Urinary bladder (tissue), 4 donors: Measurements from ENCODE around the gene SLC2A4RG. TPM values are rescaled to one million over a fixed set of nuclear protein-coding genes. Genes with fewer than 3 reads are reported as not detected.
A peak's percentile ranks its signal among the peaks of the same experiment; 100 is the strongest.

ENCODE experiments used
- DNase-seq: peaks from one replicate; pipeline ENCODE4 v3.0.0-alpha.2; 2015; ENCODE audit errors: extremely low spot score
- H3K27ac ChIP-seq: one replicate; pipeline ENCODE4 v1.5.1; 2013; ENCODE audit warnings: low read depth, mild to moderate bottlenecking, moderate library complexity
- H3K36me3 ChIP-seq: one replicate; pipeline ENCODE4 v1.6.1; 2013; ENCODE audit warnings: mild to moderate bottlenecking, moderate library complexity; ENCODE audit not compliant: insufficient read depth
- H3K4me1 ChIP-seq: one replicate; pipeline ENCODE4 v1.6.1; 2013; ENCODE audit warnings: mild to moderate bottlenecking, moderate library complexity; ENCODE audit not compliant: insufficient read depth
- H3K4me3 ChIP-seq: one replicate; pipeline ENCODE4 v1.5.1; 2013; ENCODE audit warnings: low read depth, low read length
- WGBS: extraction: QIAGEN DNeasy Blood & Tissue Kit; methylation state at CpG from one replicate; pipeline ENCODE4 v1.1.7; 2013; 5-methylcytosine and 5-hydroxymethylcytosine counted together
- polyA plus RNA-seq: library from polyadenylated mRNA; stranded (reverse); fragments of 200-250 nt; gene quantifications from one replicate; pipeline ENCODE4 v1.2.3, GENCODE V29; 2013
- total RNA-seq: library from RNA; depleted of rRNA; stranded (reverse); fragments of >200 nt; gene quantifications from one replicate; pipeline ENCODE4 v1.2.3, GENCODE V29; 2014
- donor health status: healthy with polysubstance abuse.
- donor health status: healthy.

The SLC2A4RG gene
- total and polyA plus RNA-seq, 2 donors: 8.6 to 106 TPM

DNA sequence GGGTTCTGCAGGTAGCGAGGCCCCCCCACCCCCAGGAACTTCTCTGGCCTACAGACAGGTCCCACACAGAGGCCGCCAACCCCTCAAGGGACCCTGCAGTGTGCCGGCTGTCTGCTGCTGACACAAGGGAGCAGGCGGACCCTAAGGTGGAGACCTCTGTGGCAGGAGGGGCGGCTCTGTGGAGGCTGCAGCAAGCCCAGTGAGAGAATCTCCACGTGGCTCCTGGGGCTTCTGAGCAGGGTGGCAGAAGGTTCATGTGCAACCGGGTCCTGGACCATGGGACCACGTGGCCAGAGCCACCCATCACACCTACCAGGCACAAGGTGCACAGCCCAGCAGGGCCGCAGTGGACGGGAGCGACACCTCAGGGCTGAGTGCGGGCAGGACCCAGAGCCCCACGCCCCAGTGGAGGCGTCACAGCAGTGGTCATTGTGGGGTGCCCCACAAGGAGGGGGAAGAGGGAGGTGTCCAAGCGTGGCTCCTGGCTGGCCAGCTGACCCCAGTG is 36.1 kb upstream of the SLC2A4RG start:
- 89% methylated on average over 15 of the region's 15 CpGs for whole genome bisulfite sequencing
- no peak for DNase-seq

DNA sequence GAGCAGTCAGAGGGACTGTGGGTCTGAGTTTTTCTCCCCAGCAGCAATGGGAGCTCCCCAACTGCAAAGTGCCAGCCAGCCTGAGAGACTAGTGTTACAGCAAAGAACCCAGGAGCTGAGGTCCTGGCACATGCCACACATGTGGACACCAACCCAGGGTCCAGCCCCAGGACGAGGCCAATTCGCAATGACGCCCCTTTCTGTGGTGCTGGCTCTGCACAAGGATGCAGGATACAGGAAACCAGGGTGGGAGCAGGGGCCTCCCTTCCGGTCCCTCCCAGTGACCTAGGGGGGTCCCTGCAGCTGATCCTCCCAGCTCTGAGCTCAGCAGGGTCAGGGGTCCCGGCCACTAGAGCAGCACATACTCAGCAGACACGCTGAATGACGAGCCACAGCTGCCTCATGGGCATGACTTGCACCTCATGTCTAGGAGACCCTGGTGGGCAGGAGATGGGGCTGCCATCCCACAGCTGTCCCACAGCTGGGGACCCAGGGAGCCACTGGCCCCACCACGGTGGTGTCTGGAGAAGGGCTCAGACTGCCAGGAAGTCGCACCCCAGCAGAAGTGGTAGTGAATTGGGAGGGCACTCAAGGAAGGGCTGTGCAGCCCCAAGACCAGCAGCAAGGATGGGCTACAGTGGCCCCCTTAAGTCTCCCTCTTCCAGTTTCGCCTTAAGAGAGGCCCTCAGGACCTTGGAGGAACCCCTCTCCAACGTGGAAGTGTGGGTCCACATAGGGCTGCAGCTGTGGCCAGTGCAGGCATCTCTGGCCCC is 35.4 kb upstream of the SLC2A4RG start:
- Histone ChIP-seq H3K4me1 (no peaks in the 10 kb centered on the region), H3K4me3 (no peak overlapping the region), H3K27ac (no peak overlapping the region), H3K36me3 (peaks cover 2% of the 10 kb centered on the region)
- WGBS: 86% methylated on average over 11 of the region's 11 CpGs
- DNase-seq: no peak

More for the DNA sequence above, 36.1 kb upstream of the SLC2A4RG start:
- peaks cover 2% of the 10 kb centered on the region for H3K36me3 ChIP-seq
- no peaks in the 10 kb centered on the region for H3K4me1 ChIP-seq
- no peak overlapping the region for H3K4me3 ChIP-seq
- no peak overlapping the region for H3K27ac ChIP-seq

DNA sequence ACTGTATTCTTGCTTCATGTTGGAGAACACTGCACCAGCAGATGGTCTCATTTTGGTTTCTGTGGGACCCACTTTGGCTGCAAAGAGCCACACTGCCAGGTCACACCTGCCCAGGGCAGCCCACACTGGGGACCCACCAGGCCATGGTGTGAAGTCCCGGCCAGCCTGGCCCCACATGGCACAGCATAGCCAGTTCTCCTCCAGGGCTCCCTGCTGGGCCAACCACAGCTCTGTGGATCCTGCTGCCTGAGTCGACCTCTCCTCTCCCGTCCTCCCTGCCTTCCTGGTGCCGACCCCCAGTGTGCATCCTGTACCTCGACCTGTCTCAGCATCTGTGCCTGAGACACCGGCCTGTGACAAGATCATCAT is 34.8 kb upstream of the SLC2A4RG start:
- DNase-seq: no peak
- Histone ChIP-seq H3K27ac (no peak overlapping the region), H3K36me3 (peaks cover 2% of the 10 kb centered on the region), H3K4me1 (no peaks in the 10 kb centered on the region), H3K4me3 (no peak overlapping the region)
- 80% methylated on average over 6 of the region's 6 CpGs for WGBS

DNA sequence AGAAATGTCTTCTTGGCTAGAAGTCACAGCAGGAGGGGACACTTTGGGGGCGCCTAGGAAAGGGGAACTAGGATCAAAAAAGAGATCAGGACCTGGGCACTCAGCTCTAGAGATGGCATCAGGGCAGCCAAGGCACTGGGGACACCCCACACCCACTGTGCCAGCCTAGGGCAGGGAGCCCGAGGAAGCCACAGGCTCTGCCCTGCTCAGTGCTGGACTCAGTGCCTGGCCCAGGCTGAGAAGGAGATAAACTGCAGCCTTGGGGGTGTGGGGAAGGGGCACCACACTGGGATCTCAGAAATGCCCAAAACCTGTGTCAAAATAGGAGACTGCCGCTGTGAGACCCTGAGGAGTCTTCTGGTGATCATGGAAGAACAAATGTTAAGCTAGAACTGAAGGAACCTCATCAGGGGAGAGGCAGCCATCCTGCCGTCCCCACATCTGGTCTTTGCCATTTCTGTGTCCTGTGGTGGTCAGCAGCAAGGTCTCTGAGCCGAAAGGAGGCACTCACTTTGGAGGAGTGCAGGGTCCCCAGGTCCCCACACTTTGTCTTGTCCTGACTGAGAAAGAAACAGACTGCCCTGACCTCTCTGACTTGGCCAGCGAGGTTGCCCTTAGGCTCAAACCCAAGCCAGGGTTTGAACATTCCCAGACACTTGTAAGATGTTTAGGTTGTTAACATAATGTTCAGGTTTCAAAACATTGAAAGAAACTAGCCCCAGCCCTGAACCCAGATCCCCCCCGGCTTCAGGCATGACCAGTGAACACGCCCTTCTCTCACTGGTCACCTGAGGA is 34.1 kb upstream of the SLC2A4RG start:
- Histone ChIP-seq H3K4me3 (no peak overlapping the region), H3K27ac (no peak overlapping the region), H3K36me3 (peaks cover 2% of the 10 kb centered on the region), H3K4me1 (no peaks in the 10 kb centered on the region)
- WGBS: 92% methylated on average over 8 of the region's 8 CpGs
- DNase-seq: no peak

DNA sequence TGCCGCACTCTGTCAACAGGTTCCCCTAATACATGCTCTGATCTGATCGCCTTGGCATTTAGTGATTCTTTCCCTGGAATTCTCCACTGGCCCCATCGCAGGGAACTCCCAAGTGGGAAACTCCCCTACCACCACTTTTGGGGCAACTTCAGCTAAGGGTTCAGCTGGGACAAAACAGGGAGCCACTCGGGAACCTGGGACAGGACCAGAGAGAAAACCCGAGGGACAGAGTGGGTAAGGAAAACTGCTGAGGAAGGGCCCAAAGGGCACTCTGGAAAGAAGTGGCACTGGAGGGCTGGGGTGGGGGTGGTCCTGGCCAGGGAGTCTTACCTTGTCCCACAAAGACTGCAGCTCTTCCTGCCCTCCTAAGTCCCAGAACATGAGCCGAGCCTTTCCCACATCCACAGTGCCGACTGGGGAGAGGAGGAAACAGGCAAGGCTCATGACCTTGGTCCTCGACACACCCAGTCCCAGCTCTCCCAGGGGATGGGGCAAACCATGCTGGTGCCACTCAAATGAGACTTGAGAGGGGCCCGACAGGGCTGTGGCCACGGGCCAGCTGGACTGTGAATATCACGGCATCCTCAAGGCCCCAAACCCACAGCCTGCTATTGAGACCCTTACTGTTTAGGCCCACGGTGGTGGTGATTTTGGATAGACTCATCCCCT is 33.4 kb upstream of the SLC2A4RG start:
- Histone ChIP-seq H3K27ac (no peak overlapping the region), H3K4me3 (no peak overlapping the region), H3K36me3 (peaks cover 2% of the 10 kb centered on the region), H3K4me1 (no peaks in the 10 kb centered on the region)
- WGBS: 85% methylated on average over 12 of the region's 12 CpGs
- no peak for DNase-seq

DNA sequence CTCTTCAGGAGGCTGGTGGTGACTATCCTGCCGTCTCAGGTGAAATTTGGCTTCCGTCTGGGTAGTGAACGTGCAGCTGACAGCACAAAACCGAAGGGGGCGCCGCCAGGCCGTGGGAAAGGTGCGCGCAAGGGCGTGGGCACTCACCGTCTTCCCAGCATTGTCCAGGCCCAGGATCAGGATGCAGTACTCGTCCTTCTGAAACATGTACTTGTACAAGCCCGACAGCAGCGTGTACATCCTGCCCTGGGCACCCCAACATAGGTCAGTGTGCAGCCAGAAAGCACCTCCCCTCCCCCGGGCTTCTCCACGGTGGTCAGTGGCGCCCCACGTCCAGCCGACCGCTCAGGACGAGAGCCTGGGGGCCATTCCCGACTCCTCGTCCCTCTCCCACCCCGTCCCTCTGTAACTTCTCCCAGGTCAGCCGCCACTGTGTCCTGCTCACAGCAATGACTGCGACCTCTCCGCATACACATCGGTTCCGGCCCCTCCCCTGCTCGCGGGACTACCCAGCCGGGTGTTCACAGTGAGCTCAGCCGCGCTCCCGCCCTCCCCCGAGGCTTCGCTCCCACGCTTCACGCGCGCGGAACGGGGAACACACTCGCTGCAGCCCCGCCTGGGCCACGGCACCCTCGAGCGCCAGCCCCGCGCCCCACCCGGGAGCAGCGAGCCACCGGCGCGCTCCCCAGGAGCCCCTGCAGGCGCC is 32.6 kb upstream of the SLC2A4RG start:
- H3K36me3 ChIP-seq: peaks cover 2% of the 10 kb centered on the region
- H3K4me1 ChIP-seq: no peaks in the 10 kb centered on the region
- peak overlapping the region; percentile 94 for H3K27ac ChIP-seq
- 4% methylated on average over 56 of the region's 56 CpGs for WGBS
- peak overlapping the region; percentile 97 for H3K4me3 ChIP-seq
- no peak for DNase-seq

DNA sequence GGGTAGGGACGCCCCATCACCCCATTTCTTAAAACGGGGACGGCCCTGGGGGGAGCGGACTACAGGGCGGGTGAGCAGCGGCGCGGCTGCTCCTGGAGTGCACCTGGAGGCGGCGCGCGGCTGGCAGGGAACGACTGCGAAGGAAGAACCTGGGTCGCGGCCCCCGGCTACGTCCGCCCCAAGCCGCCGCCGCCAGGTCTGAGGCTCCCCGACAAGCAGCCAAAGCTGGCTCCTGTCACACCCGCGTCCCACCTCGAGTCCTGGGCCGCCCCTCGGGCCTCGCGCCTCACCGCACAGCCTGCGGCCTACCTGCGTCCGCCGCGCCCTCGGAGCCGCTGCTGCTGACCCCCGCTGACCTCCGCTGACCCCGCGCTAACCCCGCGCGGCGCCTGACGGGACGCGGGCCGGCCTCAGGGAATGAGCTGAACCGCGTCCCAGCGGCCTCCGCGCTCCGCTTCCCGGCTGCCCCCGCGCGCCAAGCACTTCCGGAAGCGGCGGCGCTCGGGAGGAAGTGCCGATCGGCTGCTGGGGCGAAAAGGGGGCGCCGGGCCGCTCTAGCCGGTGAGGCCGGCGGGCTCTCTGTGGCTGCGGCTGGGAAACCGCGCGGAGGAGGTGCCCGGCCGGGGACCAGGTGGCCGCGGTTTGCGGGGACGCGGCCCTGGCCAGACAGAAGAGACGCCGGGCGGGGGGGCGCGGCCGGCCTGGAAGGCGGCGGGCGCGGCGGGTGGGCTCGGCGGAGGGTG is 31.8 kb upstream of the SLC2A4RG start, which contains the start of the genes ARFRP1 and ZGPAT:
ARFRP1 (minus strand) TSS at position 419 of the 743 bp plus-strand sequence. CDS start 885 bp downstream, outside the sequence.
ZGPAT (plus strand) TSS at position 482 of the 743 bp plus-strand sequence. CDS start 542 bp downstream, outside the sequence.
- WGBS: under 1% methylated on average over 98 of the region's 98 CpGs
- peaks cover 2% of the 10 kb centered on the region for H3K36me3 ChIP-seq
- DNase-seq: peak; percentile 31

DNA sequence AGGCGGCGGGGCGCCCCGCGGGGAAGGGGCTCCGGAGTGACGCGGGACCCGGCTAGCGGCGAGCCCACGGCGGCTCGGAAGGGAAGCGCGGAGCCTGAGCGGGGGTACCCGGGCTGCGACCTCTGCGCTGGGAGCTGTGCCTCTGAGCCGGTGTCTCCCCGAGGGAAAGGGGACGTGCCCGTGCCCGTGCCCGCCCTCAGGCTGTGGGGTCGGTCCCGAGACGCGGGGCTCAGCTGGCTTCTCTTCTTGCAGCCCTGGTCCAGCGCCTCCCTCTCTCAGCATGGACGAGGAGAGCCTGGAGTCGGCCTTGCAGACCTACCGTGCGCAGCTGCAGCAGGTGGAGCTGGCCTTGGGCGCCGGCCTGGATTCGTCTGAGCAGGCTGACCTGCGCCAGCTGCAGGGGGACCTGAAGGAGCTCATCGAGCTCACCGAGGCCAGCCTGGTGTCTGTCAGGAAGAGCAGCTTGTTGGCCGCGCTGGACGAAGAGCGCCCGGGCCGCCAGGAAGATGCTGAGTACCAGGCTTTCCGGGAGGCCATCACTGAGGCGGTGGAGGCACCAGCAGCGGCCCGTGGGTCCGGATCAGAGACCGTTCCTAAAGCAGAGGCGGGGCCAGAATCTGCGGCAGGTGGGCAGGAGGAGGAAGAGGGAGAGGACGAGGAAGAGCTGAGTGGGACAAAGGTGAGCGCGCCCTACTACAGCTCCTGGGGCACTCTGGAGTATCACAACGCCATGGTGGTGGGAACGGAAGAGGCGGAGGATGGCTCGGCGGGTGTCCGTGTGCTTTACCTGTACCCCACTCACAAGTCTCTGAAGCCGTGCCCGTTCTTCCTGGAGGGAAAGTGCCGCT is 31.1 kb upstream of the SLC2A4RG start:
- Histone ChIP-seq H3K4me1 (no peaks in the 10 kb centered on the region), H3K36me3 (peaks cover 2% of the 10 kb centered on the region), H3K27ac (peak overlapping the region; percentile 64), H3K4me3 (peak overlapping the region; percentile 97)
- no peak for DNase-seq
- WGBS: 21% methylated on average over 67 of the region's 67 CpGs

More for the DNA sequence above, 31.8 kb upstream of the SLC2A4RG start, which contains the start of the genes ARFRP1 and ZGPAT:
- H3K4me3 ChIP-seq: peak within 1 kb of the TSS; percentile 97
- H3K4me1 ChIP-seq: no peaks in the 10 kb centered on the region
- H3K27ac ChIP-seq: peak within 1 kb of the TSS; percentile 94

DNA sequence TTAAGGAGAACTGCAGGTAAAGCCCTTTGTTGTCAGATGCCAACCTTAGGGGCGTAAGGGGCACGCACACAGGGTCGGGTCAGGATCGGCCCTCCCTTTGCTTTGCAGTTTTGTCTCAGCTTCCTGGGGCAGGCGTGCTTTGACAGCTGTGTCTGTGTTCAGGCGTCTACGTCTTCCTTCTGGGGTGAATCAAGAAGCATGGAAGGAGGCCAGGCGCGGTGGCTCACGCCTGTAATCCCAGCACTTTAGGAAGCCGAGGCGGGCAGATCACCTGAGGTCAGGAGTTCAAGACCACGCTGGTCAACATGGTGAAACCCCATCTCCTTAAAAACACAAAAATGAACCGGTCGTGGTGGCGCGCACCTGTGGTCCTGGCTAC is 30.4 kb upstream of the SLC2A4RG start:
- Histone ChIP-seq H3K27ac (no peak overlapping the region), H3K4me3 (no peak overlapping the region), H3K4me1 (no peaks in the 10 kb centered on the region), H3K36me3 (peaks cover 2% of the 10 kb centered on the region)
- DNase-seq: no peak
- 93% methylated on average over 17 of the region's 17 CpGs for WGBS

DNA sequence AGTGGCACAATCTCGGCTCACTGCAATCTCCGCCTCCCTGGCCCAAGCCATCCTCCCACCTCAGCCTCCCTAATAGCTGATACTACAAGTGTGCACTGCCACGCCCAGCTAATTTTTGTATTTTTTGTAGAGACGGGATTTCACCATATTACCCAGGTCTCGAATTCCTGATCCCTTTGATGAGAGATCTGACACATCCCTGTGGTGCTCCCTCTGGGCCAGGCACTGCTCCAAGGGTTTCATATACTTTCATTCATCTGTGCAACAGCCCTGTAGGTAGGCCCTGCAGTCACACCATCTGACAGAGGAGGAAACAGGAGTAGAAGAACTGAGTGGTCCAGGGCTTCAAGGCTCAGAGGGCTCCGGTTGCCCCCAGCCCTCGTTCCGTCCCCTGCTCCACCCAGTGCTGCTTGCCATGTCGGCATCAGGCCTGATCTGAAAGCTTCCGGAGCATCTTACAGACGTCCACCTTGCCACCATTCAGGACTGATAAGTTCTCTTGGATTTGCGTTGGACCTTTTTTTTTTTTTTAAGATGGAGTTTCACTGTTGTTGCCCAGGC is 28.4 kb upstream of the SLC2A4RG start:
- peaks cover 2% of the 10 kb centered on the region for H3K36me3 ChIP-seq
- H3K27ac ChIP-seq: no peak overlapping the region
- WGBS: 90% methylated on average over 12 of the region's 12 CpGs
- H3K4me3 ChIP-seq: no peak overlapping the region
- H3K4me1 ChIP-seq: no peaks in the 10 kb centered on the region
- no peak for DNase-seq

DNA sequence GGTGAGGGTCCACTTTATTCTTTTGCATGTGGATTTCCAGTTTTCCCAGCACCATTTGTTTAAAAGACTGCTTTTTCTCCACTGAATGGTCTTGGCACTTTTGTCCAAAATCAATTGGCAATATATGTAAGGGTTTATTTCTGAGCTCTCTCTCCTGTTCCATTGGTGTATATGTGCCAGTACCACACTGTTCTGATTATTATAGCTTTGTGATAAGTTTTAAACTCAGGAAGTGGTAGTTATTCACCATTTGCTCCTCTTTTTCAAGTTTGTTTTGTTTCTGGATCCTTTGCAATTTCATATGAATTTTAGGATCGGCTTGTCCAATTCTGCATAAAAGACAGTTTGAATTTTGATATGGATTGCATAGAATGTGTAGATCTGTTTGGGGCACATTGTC is 27.4 kb upstream of the SLC2A4RG start:
- H3K4me3 ChIP-seq: no peak overlapping the region
- peaks cover 2% of the 10 kb centered on the region for H3K36me3 ChIP-seq
- no peak for DNase-seq
- H3K4me1 ChIP-seq: no peaks in the 10 kb centered on the region
- H3K27ac ChIP-seq: no peak overlapping the region
- 97% methylated on average over 1 of the region's 1 CpG for WGBS
